GM12873 (cell line): Measurements from ENCODE around the gene CDH20.

ENCODE experiments used
- TF ChIP-seq, protein P1 (sequence below): IDR thresholded peaks from 2 replicates; pipeline ENCODE4 v1.5.1; 2012; ENCODE audit warnings: low read depth, mild to moderate bottlenecking, moderate library complexity, low read length, control low read depth; ENCODE audit not compliant: insufficient read depth; ENCODE audit errors: missing control alignments

CDH20 gene

DNA sequence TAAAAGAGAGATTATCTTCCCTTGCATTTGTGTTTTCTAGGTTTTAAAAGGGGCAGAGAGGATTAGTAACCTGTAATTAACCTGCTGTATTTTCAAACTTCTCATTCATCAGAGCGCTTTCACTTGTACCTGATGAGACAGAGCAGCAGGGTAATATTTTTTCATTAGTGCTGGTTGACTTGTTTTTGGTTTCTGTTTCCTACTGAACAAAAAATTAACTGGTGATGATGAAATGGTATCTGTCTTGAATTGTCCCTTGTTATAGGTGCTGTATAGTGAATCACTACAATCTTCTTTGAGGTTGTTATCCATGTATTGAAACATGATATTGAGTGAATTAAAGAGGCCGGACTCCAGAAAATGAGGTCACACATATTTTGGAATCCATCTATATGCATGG is 37.9 kb downstream of the CDH20 start:
- TF ChIP-seq, protein P1, sequence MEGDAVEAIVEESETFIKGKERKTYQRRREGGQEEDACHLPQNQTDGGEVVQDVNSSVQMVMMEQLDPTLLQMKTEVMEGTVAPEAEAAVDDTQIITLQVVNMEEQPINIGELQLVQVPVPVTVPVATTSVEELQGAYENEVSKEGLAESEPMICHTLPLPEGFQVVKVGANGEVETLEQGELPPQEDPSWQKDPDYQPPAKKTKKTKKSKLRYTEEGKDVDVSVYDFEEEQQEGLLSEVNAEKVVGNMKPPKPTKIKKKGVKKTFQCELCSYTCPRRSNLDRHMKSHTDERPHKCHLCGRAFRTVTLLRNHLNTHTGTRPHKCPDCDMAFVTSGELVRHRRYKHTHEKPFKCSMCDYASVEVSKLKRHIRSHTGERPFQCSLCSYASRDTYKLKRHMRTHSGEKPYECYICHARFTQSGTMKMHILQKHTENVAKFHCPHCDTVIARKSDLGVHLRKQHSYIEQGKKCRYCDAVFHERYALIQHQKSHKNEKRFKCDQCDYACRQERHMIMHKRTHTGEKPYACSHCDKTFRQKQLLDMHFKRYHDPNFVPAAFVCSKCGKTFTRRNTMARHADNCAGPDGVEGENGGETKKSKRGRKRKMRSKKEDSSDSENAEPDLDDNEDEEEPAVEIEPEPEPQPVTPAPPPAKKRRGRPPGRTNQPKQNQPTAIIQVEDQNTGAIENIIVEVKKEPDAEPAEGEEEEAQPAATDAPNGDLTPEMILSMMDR = no peak

DNA sequence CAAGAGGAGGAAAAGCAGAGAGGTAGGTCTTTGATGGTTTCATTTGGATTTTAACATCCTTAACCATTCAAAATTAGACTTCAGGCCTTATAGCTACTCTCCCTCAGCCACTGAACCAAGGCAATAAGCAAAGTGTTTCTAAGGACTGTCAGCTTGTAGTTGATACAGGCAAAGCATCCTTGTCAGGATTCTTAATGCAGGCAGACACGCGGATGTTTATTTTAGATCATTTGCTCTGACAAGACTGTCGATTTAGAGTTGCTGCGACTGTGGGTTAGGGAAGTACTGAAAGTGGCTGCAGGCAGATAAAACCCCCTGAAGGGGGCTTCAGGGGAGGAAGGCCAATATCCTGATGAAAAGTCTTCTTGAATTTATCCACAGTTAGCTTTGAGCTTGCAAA is 46.6 kb downstream of the CDH20 start:
- TF ChIP-seq, protein P1 = no peak

DNA sequence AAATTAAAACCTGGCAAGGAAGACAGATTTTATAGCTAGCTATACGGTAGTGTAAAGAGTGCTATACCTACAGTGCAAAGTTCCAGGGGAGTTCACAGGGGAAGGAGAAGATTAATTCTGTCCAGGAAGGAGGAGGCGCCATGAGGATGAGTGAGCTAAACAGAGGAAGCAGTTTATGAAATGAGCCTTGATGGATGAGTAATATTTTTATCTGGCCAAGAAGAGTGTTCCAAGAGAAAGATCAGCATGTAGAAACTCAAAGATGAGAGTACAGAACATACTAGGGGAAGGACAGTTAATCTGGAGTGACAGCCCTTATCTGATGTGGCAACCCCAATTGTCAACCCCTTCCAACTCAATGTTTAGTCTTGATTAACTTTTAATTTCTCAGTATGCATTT is 54.8 kb downstream of the CDH20 start:
- TF ChIP-seq, protein P1 = no peak

DNA sequence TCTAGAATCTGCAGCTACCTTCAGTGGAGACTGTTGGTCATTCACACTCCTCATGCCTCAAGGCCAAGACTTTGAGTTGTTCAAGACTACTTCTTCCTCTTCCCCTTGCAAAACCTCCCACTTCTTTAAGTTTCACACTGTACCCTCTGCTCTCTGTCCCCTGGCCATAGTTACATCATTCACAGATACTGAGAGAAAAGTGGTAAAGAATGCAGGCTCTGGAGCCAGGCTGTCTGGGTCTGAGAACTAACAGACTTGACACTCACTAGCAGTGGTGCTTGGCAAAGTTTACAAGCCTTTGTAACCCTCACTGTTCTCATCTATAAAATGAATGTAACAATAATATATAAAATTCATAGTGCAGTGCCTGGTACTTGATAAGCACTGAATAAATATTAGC is 61.8 kb downstream of the CDH20 start:
- TF ChIP-seq, protein P1 = no peak

DNA sequence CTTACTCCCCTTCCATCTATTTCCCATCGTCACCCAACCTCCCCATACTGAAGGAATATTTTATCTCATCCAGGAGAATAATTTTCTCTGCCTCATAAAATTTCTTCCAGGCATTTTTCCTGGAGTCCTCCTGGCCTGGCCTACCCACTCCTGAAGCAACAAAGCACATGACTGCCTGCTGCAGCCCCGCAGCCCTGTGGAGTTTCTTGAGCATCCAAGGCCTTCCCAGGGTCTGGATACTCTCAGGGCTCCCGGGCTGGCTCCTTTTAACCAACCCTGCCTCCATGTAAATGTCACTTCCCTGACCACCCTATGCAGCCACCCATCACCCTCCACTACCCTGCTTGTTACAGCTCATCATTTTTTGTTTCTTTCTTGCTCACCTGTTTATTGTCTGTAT is 64.0 kb downstream of the CDH20 start:
- TF ChIP-seq, protein P1 = no peak

DNA sequence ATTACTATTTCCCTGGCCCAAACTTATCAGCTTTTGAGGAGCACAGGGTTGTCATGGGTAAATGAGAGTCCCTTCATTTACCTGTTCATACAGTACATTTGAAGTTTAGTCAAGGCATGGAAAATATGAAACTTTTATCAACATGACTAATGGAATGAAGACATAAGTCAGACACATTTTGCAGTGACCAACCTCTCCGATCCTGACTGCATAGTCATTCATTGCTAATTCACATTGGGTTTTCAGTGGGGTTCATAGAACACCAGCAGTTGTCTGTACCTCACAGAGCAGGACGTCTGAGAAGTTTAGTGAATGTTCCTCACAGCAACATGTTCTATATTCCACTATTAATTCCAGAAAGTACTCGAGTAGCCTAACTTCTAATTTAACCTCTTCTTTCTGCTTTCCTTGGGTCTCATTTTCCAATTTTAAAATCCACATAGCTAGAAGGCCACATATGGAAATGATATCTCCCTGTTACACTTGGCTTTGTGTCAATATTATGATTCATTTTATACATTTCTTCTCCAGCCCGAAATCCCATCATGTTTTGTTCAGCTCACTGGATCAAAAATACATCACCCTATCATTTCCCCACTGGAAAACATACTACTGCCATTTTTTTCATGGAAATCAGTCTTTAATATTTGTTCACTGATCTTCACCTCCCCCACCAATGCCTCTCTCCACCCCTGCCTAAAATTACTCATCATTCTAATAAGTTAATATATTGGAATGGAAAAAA is 65.9 kb downstream of the CDH20 start:
- TF ChIP-seq, protein P1 = no peak

DNA sequence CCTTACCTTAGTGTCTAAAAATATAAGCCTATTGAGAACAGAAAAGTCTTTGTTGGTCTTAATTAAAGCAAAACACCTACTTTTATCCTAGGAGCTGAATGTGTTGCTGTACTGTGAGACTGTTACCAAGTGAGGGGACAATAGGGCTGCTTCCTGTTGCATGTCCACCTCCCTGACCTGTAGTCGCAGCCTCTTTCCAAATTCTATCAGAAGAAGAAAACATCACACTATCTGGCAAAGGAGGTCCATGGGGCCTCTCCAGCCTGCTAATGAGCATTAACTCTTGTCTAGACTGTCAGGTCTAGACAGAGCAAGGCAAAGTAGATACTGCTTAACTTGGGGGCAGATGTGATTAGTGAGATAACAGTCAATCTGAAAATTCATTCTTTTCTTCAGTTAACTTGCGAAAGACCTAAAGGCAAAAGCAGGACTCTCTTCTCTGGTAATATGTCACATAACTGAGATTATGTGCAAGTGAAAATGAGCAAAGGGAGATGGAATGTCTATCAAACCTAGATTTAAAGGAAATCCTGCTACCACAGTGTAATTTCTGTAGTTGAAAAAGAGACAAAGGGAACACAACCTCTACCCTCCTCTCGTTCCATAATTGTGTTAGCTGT is 66.9 kb downstream of the CDH20 start:
- TF ChIP-seq, protein P1 = no peak
